Measurements from ENCODE around the gene FOXF2.

Gene FOXF2

GRCh38 chr6:1379017-1379787 is 10.2 kb upstream of the FOXF2 start:
- DNase-seq, result peak; percentile 42

GRCh38 chr6:1379788-1380147 is 9.6 kb upstream of the FOXF2 start:
- no peak for DNase-seq

- DNase-seq, result no peak
Observed at GRCh38 chr6:1380625-1381427, 8.6 kb upstream of the FOXF2 start.

GRCh38 chr6:1381481-1382330 is 7.7 kb upstream of the FOXF2 start:
- DNase-seq, result peak; percentile 73

- no peak for DNase-seq
Observed at GRCh38 chr6:1382331-1382882, 7.0 kb upstream of the FOXF2 start.

- no peak for DNase-seq
Observed at GRCh38 chr6:1382883-1383728, 6.3 kb upstream of the FOXF2 start.

DNA sequence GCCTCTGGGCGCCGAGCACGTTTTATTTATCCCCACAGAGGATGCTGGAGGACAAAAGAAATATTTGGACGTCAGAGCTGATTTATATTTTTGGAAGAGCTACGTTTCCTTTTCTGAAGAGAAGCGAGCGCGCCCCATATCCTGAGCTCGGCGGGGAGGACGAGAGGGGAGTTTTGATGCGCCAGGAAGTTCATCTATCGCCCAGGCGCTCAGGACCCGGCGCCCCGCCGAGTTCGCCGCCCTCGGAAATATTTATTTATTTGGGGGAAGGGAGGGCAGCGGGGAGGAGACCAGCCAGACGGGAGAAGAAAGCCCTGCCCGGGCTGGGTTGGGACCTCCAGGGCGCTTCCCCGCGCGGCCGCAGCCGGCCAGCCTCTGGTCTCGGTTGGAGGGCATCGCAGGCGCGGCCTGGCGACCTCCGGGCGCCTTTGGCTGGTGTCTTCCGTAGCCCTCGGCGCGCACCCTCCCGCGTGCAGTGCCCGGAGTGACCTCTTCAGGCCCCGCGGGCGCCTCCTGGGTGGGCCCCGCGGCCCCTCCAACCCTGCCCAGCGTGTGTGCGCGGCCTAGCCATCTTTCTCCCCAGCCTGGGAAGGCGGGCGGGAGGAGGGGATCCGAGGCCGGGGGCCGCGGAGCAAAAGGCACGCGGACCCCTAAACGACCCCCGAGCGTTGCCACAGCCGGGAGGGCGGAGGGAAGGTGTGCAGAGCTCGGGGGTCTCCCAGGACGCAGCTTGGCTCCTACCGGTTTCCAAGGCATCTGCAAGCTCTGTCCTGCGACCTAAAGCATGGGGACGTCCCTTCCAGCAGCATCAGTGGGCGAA is 5.4 kb upstream of the FOXF2 start:
- DNase-seq, result no peak

DNA sequence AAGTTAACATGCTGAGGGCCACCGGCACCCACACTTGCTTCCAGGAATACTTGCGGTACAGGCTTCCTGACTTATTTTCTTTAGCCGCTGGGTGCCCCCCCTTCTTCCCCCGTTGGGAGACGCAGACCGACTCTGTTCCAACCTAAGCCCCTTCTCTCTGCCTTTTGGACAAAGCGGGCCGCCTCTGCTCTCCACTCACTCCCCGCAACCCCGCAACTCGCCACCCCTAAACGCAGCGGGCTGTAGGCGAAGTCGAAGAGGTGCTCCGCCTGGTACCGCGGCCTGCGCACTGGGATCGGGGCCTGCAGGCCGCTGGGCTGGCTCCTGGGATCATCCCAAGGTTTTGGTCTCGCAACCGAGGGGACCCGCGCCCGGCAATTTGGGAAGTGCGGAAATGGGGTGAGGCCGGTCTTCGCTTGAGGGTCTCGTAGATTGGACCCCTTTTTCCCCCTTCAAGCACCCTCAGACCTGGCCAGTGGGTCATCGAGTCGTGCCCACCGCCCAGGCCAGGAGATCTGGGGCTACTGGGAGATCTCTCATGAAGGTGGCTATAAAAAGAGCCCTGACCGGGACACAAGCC is 4.7 kb upstream of the FOXF2 start:
- no peak for DNase-seq

DNA sequence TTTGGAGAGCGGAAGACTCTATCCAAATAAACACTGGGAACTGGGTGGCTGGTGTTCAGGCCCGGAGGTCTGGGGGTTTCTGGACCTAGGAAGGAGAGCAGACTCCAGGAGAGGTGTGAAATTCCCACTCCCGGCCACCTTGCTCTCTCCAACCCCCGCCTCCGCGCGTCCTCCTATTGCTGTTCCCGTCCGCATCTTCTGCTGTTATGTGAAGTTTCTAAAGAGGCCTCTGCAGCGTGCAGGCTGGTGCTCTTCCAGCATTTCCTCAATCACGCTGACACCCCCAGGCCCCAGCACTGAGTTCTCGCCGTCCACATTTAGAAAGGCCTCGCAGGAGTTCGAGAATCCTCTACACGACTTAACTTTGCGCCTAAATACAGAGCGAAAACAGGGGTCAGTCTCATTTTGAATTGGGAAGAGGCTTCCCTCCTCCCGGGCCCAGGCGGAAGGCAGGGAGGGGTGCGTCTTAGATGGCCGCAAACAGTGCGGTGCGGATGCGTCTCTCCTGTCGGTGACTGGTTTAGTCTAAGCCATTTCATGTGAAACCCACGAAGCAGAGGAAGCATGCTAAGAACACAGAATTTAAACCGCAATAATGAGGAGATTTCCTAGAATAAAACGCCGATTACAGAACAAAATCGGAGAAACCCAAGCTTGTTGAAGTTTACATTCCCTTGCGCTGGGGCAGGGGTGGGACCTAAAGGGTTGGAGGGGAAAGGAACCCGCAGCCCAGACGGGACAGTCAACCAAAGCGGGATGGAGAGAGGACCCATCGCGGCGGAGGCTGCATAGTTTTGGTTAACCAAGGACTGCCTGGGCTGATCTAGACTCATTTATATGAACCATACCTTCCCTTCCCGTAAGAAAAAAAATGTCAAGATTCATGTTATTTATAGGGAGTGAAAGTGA is 4.0 kb upstream of the FOXF2 start:
- no peak for DNase-seq

GRCh38 chr6:1386038-1386709 is 3.2 kb upstream of the FOXF2 start:
- no peak for DNase-seq

DNA sequence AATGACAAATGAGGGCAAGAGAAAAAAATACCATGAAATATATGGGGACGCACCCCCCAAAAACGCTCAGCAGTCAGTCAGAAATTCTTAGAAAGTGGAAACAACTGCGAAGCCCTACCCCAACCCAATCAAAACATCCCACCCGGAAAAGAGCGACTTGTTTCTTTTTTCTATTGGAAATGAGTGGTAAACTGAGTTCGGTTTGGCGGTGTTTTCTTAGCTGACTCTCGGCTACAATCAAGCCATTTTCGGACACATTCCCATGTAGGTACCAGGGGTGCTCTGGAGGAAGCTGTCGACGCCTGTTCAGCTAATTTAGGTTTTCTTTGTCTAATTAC is 1.9 kb upstream of the FOXF2 start:
- DNase-seq, result no peak

- DNase-seq, result no peak
Observed at GRCh38 chr6:1387876-1388629, 1.3 kb upstream of the FOXF2 start.

DNA sequence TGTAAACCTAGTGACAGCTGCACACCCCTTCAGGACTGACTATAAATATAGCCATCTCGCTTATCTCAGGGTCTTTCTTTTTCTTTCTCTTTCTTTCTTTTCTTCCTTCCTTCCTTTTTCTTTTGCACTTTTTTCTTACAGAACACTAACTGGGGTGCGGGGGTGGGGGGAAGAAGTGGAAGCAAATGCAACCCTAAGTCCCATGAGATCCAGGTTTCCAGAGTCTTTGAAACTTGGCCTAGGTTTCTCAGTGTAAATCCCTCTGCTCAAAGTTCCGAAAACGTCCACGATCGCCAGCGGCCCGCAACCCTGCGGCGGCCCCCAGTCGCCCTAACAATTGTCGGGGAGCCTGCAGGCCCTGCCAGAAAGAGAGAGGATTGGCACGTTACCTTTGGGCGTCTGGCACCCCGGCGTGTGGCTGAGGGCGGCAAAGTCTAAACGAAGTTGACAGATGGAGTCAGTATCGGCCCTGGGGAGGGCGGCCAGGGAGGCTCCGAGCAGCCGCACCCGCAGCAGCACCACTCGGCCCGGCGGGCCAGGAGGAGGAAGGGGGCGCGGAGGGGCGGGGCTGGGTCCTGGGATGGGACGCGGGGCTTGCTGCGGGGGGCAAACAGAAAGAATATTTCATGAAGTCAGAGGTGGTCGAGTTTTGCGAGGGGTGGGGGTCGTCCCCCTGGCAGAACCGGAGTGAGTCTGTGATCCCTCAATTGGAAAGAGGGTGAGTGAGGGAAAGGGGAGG is 577 bp upstream of the FOXF2 start:
- no peak for DNase-seq

GRCh38 chr6:1390133-1390945 is 963 bp downstream of the FOXF2 start:
- DNase-seq, result peak; percentile 41

GRCh38 chr6:1390946-1391799 is 1.8 kb downstream of the FOXF2 start:
- DNase-seq, result no peak

DNA sequence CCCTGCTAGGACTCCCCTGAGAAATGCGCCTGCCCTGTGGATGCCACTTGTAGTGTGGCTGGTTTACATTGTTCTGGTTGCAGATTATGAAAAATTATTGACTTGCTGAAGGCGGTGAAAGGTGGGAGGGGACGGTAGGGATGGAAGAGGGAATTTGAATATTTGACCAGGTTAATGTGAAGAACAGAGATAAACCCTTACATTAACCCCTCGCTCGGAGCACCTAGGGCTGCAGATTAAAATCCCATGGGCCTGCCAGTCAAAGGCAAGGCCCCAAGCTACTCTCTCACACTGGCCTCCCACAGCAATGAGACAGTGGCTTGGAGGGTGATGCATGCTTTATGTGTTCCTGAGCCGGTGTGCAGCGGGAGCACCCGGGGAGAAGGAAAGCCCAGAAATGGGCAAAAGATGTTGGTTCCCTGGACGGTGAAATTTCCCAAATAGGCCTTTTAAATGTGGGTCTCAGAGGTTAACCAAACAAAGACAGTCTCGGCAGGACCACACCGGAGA is 2.5 kb downstream of the FOXF2 start:
- DNase-seq, result no peak

Measured in stimulated activated CD4-positive, alpha-beta T cell treated with anti-CD3 and anti-CD28 coated beads, Interleukin-15, amount 100 ng/mL, for 24 hours (primary cell).